ENCODE data around the gene CHST11. TPM values are rescaled to one million over a fixed set of nuclear protein-coding genes. Genes with fewer than 3 reads are reported as not detected.

Gene CHST11
- total and polyA plus RNA-seq, 4 donors = 15.0 to 25.5 (median 18.8) TPM

GRCh38 chr12:104724992-104725585 is 268.3 kb downstream of the CHST11 start:
- H3K27ac ChIP-seq (ENCODE audit: low read depth, low read length) = no peak overlapping the region
- no peak for DNase-seq (ENCODE audit: low read depth in 4 of 6, low spot score in 6 of 6)
- no peaks in the 10 kb centered on the region for H3K27me3 ChIP-seq (ENCODE audit: control insufficient read depth, insufficient read depth, low read length)
- H3K4me1 ChIP-seq (ENCODE audit: control insufficient read depth, insufficient read depth, low read length) = peaks cover 29% of the 10 kb centered on the region
- WGBS (ENCODE audit: insufficient coverage) = 86% methylated on average over 7 of the region's 12 CpGs
- no peaks in the 10 kb centered on the region for H3K9me3 ChIP-seq (ENCODE audit: control insufficient read depth, insufficient read depth, low read length)
- H3K4me3 ChIP-seq (ENCODE audit: low read depth, low read length) = no peak overlapping the region
- no peaks in the 10 kb centered on the region for H3K36me3 ChIP-seq (ENCODE audit: control insufficient read depth, insufficient read depth, low read length)

GRCh38 chr12:104725610-104726009 is 268.9 kb downstream of the CHST11 start:
- Histone ChIP-seq H3K4me1 (ENCODE audit: control insufficient read depth, insufficient read depth, low read length) (peaks cover 24% of the 10 kb centered on the region), H3K4me3 (ENCODE audit: low read depth, low read length) (no peak overlapping the region), H3K9me3 (ENCODE audit: control insufficient read depth, insufficient read depth, low read length) (no peaks in the 10 kb centered on the region), H3K27me3 (ENCODE audit: control insufficient read depth, insufficient read depth, low read length) (no peaks in the 10 kb centered on the region), H3K27ac (ENCODE audit: low read depth, low read length) (no peak overlapping the region), H3K36me3 (ENCODE audit: control insufficient read depth, insufficient read depth, low read length) (no peaks in the 10 kb centered on the region)
- DNase-seq (ENCODE audit: low read depth in 4 of 6, low spot score in 6 of 6) = no peak
- 80% methylated on average over 3 of the region's 3 CpGs for WGBS (ENCODE audit: insufficient coverage)

DNA sequence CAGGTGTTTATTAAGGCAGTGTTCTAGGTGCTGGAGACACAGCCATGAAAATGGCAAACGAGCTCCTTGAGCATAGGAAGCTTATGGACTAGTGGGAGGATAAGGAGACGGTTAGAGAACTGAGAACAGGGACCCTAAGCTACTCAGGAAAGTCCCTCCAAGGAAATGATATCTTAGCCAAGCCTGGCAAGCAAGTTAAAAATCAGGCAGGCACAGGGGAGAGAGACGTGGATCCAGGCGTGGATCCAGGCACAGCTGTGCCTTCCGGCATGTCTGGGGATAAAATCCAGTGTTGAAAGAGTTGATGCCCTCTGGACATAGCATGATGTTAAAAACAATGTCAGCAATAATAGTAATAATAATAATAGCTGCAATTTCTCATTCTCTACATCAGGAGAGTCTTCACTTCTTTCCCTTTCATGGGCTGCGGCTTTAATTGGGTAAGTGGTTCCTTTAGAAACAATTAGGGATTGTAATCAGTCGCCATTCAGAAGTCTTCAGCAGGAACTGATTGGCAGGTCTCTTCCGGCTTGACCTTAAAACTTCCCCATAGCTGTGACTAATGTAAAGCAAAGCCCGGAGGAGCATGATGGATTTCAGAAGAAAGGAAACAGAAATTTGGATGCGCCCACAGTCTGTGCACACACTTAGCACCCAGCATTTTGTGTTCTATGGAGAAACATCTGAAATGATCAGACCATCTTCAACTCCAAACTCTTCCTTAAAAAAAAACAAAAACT is 271.1 kb downstream of the CHST11 start:
- no peak for DNase-seq (ENCODE audit: low read depth in 4 of 6, low spot score in 6 of 6)
- Histone ChIP-seq H3K27ac (ENCODE audit: low read depth, low read length) (no peak overlapping the region), H3K9me3 (ENCODE audit: control insufficient read depth, insufficient read depth, low read length) (no peaks in the 10 kb centered on the region), H3K4me1 (ENCODE audit: control insufficient read depth, insufficient read depth, low read length) (peaks cover 8% of the 10 kb centered on the region), H3K36me3 (ENCODE audit: control insufficient read depth, insufficient read depth, low read length) (peaks cover 2% of the 10 kb centered on the region), H3K4me3 (ENCODE audit: low read depth, low read length) (no peak overlapping the region), H3K27me3 (ENCODE audit: control insufficient read depth, insufficient read depth, low read length) (no peaks in the 10 kb centered on the region)
- WGBS (ENCODE audit: insufficient coverage) = 100% methylated on average over 1 of the region's 10 CpGs

DNA sequence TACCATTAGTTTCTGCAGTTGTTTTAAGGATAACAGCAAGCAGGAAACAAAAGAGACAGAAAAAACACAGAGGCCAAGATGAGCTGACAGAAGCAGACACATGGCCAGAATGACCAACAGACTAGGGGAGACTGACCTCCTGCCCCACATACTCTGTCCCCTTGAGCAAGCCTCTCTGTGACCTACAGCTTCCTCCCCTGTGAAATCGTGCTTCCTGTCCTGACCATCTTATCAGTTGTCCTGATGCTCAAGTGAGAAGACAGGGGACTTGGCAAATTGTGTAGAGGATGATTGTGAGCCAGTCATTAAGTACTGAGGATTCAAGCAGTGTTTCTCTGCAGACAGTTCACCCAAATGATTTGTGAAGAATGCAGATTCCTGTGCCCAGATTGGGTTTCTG is 272.3 kb downstream of the CHST11 start:
- H3K4me3 ChIP-seq (ENCODE audit: low read depth, low read length) = no peak overlapping the region
- no peak overlapping the region for H3K27ac ChIP-seq (ENCODE audit: low read depth, low read length)
- WGBS (ENCODE audit: insufficient coverage) = 63% methylated on average over 1 of the region's 1 CpG
- H3K36me3 ChIP-seq (ENCODE audit: control insufficient read depth, insufficient read depth, low read length) = peaks cover 2% of the 10 kb centered on the region
- DNase-seq (ENCODE audit: low read depth in 4 of 6, low spot score in 6 of 6) = no peak
- peaks cover 9% of the 10 kb centered on the region for H3K4me1 ChIP-seq (ENCODE audit: control insufficient read depth, insufficient read depth, low read length)
- H3K27me3 ChIP-seq (ENCODE audit: control insufficient read depth, insufficient read depth, low read length) = no peaks in the 10 kb centered on the region
- H3K9me3 ChIP-seq (ENCODE audit: control insufficient read depth, insufficient read depth, low read length) = no peaks in the 10 kb centered on the region

- H3K36me3 ChIP-seq (ENCODE audit: control insufficient read depth, insufficient read depth, low read length) = peaks cover 2% of the 10 kb centered on the region
- H3K27ac ChIP-seq (ENCODE audit: low read depth, low read length) = no peak overlapping the region
- no peak overlapping the region for H3K4me3 ChIP-seq (ENCODE audit: low read depth, low read length)
- no peak for DNase-seq (ENCODE audit: low read depth in 4 of 6, low spot score in 6 of 6)
- H3K9me3 ChIP-seq (ENCODE audit: control insufficient read depth, insufficient read depth, low read length) = no peaks in the 10 kb centered on the region
- H3K27me3 ChIP-seq (ENCODE audit: control insufficient read depth, insufficient read depth, low read length) = no peaks in the 10 kb centered on the region
- peaks cover 14% of the 10 kb centered on the region for H3K4me1 ChIP-seq (ENCODE audit: control insufficient read depth, insufficient read depth, low read length)
- 85% methylated on average over 19 of the region's 19 CpGs for WGBS (ENCODE audit: insufficient coverage)
Measured at GRCh38 chr12:104729610-104730446, 273.1 kb downstream of the CHST11 start.

DNA sequence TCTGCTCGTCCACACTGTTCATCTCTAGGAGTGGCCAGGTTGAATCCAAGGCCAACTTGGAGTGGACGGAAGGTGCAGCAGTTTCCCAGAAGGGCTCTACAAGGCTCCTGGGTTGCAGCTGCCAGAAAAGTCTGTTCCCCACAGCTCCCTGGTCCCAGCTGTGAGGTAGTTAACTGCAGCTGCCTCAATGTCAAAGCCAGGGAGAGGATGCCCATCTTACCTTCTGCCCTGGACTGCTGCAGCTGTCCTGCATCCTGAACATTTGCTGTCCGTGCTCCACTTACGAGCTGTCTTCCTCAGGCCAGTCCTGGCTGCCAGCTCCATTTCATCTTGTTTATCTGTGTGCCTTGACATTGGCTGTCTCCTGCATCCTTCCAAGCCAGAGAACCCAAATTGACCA is 274.0 kb downstream of the CHST11 start:
- 41% methylated on average over 3 of the region's 4 CpGs for WGBS (ENCODE audit: insufficient coverage)
- peaks cover 2% of the 10 kb centered on the region for H3K36me3 ChIP-seq (ENCODE audit: control insufficient read depth, insufficient read depth, low read length)
- no peak for DNase-seq (ENCODE audit: low read depth in 4 of 6, low spot score in 6 of 6)
- H3K9me3 ChIP-seq (ENCODE audit: control insufficient read depth, insufficient read depth, low read length) = no peaks in the 10 kb centered on the region
- H3K27ac ChIP-seq (ENCODE audit: low read depth, low read length) = no peak overlapping the region
- no peaks in the 10 kb centered on the region for H3K27me3 ChIP-seq (ENCODE audit: control insufficient read depth, insufficient read depth, low read length)
- H3K4me3 ChIP-seq (ENCODE audit: low read depth, low read length) = no peak overlapping the region
- H3K4me1 ChIP-seq (ENCODE audit: control insufficient read depth, insufficient read depth, low read length) = peaks cover 19% of the 10 kb centered on the region

GRCh38 chr12:104733717-104734175 is 277.0 kb downstream of the CHST11 start:
- 58% methylated on average over 6 of the region's 6 CpGs for WGBS (ENCODE audit: insufficient coverage)
- Histone ChIP-seq H3K27me3 (ENCODE audit: control insufficient read depth, insufficient read depth, low read length) (no peaks in the 10 kb centered on the region), H3K4me1 (ENCODE audit: control insufficient read depth, insufficient read depth, low read length) (peaks cover 44% of the 10 kb centered on the region), H3K27ac (ENCODE audit: low read depth, low read length) (no peak overlapping the region), H3K9me3 (ENCODE audit: control insufficient read depth, insufficient read depth, low read length) (no peaks in the 10 kb centered on the region), H3K36me3 (ENCODE audit: control insufficient read depth, insufficient read depth, low read length) (peaks cover 2% of the 10 kb centered on the region), H3K4me3 (ENCODE audit: low read depth, low read length) (no peak overlapping the region)
- DNase-seq (ENCODE audit: low read depth in 4 of 6, low spot score in 6 of 6) = no peak

DNA sequence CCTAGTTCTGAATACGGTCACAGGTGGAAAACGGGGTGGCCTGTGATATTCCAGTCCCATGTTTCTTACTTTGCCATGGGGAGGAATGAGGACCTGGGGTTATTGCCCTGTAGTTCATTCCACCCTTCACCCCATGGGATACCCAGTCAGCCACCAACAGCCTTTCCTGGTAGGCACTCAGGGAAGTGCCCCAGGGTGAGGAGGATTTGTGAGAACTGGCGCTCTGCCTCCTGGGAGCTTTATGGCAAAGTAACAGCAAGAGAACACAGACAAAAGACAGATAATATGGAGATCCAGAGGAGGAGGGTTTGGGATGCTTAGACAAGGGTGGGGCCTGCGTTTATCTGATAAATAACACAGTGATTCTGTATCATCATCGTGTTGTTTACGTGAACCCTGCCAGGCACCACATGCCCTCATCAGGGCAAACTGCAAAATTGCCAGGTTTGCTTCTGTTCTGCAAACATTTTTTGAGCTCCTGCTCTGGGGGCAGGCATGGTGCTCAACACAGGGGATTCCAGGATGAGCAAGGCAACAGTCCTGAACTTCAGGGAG is 277.9 kb downstream of the CHST11 start:
- DNase-seq (ENCODE audit: low read depth in 4 of 6, low spot score in 6 of 6) = no peak

GRCh38 chr12:104735801-104736200 is 279.1 kb downstream of the CHST11 start:
- H3K4me3 ChIP-seq (ENCODE audit: low read depth, low read length) = no peak overlapping the region
- H3K4me1 ChIP-seq (ENCODE audit: control insufficient read depth, insufficient read depth, low read length) = peaks cover 46% of the 10 kb centered on the region
- peaks cover 2% of the 10 kb centered on the region for H3K36me3 ChIP-seq (ENCODE audit: control insufficient read depth, insufficient read depth, low read length)
- DNase-seq (ENCODE audit: low read depth in 4 of 6, low spot score in 6 of 6) = no peak
- no peaks in the 10 kb centered on the region for H3K9me3 ChIP-seq (ENCODE audit: control insufficient read depth, insufficient read depth, low read length)
- 60% methylated on average over 3 of the region's 5 CpGs for WGBS (ENCODE audit: insufficient coverage)
- H3K27me3 ChIP-seq (ENCODE audit: control insufficient read depth, insufficient read depth, low read length) = no peaks in the 10 kb centered on the region
- H3K27ac ChIP-seq (ENCODE audit: low read depth, low read length) = no peak overlapping the region

More for the DNA sequence above, 277.9 kb downstream of the CHST11 start:
- H3K4me3 ChIP-seq (ENCODE audit: low read depth, low read length) = no peak overlapping the region
- H3K27ac ChIP-seq (ENCODE audit: low read depth, low read length) = no peak overlapping the region
- peaks cover 2% of the 10 kb centered on the region for H3K36me3 ChIP-seq (ENCODE audit: control insufficient read depth, insufficient read depth, low read length)
- no peaks in the 10 kb centered on the region for H3K27me3 ChIP-seq (ENCODE audit: control insufficient read depth, insufficient read depth, low read length)
- H3K4me1 ChIP-seq (ENCODE audit: control insufficient read depth, insufficient read depth, low read length) = peaks cover 47% of the 10 kb centered on the region
- no peaks in the 10 kb centered on the region for H3K9me3 ChIP-seq (ENCODE audit: control insufficient read depth, insufficient read depth, low read length)
- 56% methylated on average over 4 of the region's 6 CpGs for WGBS (ENCODE audit: insufficient coverage)

Measured in spinal cord (tissue), 10 donors.